Measurements from ENCODE around the gene MYO16.
"Not testable (repeated sequence)": the region's sequence is repeated elsewhere in the genome, so short reads cannot be mapped to it uniquely, and the experiment has no call there.

Gene MYO16

DNA sequence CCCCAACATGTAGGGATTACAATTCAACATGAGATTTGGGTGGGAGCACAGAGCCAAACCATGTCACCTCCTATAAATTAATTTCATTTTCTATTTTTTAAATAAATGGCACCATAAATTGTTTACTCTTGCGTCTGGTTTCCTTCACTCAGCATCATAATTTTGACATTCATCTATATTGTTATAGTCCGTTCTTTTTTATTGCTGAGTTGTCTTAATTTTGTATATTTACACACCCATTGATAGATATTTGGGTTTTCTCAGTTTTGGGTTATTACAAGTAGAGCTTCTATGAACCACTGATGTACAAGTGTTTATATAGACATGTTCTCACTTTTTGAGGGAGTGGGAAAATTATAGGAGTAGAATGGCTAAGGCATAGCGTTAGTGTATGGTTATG is 445.4 kb downstream of the MYO16 start:
- H3K4me1 Mint-ChIP-seq, result no peaks in the 10 kb centered on the region
- H3K4me3 Mint-ChIP-seq, result no peak overlapping the region
- H3K27me3 Mint-ChIP-seq, result peaks cover 3% of the 10 kb centered on the region
- no peaks in the 10 kb centered on the region for H3K36me3 Mint-ChIP-seq
- ATAC-seq (ENCODE audit: low read depth), result no peak
- H3K9me3 Mint-ChIP-seq, result no peaks in the 10 kb centered on the region
- DNase-seq (ENCODE audit: low spot score in 2 of 2), result no peak
- no peak overlapping the region for H3K27ac Mint-ChIP-seq

DNA sequence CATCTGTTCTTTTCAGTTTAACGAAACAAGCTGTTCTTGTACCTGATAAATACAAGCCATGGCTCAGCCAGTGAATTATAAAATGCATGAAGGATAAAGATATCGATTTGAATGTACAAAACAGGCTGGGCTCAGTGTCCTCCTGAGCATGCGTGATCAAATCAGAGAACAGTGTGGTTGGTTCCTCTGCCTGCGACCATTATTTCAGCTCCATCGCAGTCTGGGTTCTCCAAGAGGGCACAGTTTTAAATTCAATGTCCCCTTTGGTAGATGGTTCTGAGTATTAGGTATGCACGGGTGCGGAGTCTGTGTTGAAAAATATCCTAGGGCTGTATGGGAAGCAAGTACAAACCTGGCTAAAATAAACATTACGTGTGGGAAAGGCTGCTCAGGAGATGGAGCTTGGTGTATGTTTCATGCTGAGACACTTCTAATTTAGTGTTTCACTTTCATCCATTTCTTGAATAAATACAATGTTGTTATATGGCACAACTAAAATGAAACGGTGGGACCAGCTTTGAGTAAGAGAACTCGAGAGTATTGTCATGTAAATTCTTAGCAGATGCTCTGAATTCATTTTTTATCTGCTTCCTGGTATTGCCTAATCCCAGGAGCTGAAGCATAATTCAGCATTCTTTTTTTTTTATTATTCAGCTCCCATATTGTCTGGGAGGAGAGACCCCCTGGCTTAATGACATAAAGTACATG is 458.7 kb downstream of the MYO16 start:
- H3K27me3 Mint-ChIP-seq, result peaks cover 4% of the 10 kb centered on the region
- no peaks in the 10 kb centered on the region for H3K4me1 Mint-ChIP-seq
- peaks cover 6% of the 10 kb centered on the region for H3K9me3 Mint-ChIP-seq
- H3K36me3 Mint-ChIP-seq, result no peaks in the 10 kb centered on the region
- DNase-seq (ENCODE audit: low spot score in 2 of 2) (no peak), ATAC-seq (ENCODE audit: low read depth) (no peak)
- no peak overlapping the region for H3K4me3 Mint-ChIP-seq
- no peak overlapping the region for H3K27ac Mint-ChIP-seq

DNA sequence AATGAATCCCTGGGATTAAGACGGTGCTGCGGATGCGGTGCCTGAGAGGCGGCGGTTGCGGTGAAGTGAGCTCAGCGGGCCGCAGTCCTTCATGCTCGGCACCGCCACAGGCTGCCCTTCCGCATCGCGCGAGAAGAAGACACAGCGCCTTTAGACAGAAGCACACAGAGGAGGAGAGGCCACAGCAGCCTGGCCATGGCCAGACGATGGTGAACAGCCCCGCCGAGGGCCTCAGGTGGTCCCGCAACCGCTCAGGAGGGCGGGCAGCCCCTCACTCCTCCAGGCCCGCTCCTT is 459.2 kb downstream of the MYO16 start:
- Mint-ChIP-seq H3K27ac (no peak overlapping the region), H3K36me3 (no peaks in the 10 kb centered on the region), H3K27me3 (peaks cover 3% of the 10 kb centered on the region), H3K4me3 (no peak overlapping the region), H3K4me1 (no peaks in the 10 kb centered on the region), H3K9me3 (peaks cover 6% of the 10 kb centered on the region)
- no peak for ATAC-seq (ENCODE audit: low read depth)
- DNase-seq (ENCODE audit: low spot score in 2 of 2), result no peak

DNA sequence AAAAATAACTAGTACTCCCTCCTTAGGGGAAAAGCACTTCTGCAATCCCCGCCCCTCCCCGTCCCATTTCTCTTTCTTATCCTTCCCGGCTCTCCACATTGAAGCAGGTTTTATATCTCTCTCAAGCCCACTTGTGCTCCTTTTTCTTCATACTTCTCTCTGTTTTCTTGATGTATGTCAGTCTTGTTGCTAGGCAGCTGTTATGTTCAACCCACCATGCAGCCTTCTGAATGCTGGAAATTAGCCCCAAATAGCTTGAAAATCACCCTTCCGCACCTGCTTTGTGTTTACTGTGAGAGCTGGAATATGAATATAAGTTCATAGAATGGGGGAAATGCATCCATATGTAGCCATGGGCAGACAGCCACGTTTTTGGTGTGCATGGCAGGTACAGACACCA is 461.4 kb downstream of the MYO16 start:
- Mint-ChIP-seq H3K27ac (no peak overlapping the region), H3K27me3 (peaks cover 4% of the 10 kb centered on the region), H3K4me1 (no peaks in the 10 kb centered on the region), H3K9me3 (peaks cover 6% of the 10 kb centered on the region), H3K36me3 (no peaks in the 10 kb centered on the region), H3K4me3 (no peak overlapping the region)
- no peak for ATAC-seq (ENCODE audit: low read depth)
- no peak for DNase-seq (ENCODE audit: low spot score in 2 of 2)

DNA sequence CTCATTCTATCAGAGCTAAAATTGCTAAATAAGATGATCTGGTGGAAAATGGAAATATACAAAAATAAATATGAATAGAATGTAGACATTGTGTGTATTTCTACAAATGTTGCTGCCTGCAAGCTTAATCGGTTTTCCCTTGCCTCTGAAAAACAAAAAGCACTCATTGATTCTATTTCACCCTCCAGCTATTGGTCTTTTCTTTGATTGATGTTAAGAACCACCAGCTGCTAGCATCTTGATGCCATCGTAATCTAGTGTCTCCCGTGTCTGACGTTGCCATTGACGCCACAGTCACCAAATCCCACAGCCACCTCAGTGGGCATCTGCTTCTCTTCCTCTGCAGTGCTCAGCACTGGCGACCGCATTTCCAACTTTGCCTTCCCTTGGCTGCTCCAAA is 461.8 kb downstream of the MYO16 start:
- Mint-ChIP-seq H3K4me3 (no peak overlapping the region), H3K27ac (no peak overlapping the region), H3K27me3 (peaks cover 5% of the 10 kb centered on the region), H3K36me3 (no peaks in the 10 kb centered on the region), H3K4me1 (no peaks in the 10 kb centered on the region), H3K9me3 (peaks cover 6% of the 10 kb centered on the region)
- no peak for DNase-seq (ENCODE audit: low spot score in 2 of 2)
- ATAC-seq (ENCODE audit: low read depth), result no peak

DNA sequence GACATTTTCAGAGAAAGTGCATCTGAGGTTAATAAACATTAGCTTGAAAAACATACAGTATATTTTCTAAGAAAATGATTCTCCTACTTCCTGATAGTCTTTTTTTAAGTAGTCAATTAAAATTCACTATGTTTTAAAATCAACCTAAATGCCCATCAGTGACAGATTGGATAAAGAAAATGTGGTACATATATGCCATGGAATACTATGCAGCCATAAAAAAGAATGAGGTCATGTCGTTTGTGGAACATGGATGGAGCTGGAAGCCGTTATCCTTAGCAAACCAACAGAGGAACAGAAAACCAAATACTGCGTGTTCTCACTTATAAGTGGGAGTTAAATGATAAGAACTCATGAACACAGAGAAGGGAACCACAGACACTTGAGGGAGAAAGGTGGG is 462.8 kb downstream of the MYO16 start:
- H3K27ac Mint-ChIP-seq; H3K36me3 Mint-ChIP-seq; H3K27me3 Mint-ChIP-seq; H3K4me1 Mint-ChIP-seq; ATAC-seq (ENCODE audit: low read depth); DNase-seq (ENCODE audit: low spot score in 2 of 2); H3K4me3 Mint-ChIP-seq; H3K9me3 Mint-ChIP-seq: not testable (repeated sequence)

DNA sequence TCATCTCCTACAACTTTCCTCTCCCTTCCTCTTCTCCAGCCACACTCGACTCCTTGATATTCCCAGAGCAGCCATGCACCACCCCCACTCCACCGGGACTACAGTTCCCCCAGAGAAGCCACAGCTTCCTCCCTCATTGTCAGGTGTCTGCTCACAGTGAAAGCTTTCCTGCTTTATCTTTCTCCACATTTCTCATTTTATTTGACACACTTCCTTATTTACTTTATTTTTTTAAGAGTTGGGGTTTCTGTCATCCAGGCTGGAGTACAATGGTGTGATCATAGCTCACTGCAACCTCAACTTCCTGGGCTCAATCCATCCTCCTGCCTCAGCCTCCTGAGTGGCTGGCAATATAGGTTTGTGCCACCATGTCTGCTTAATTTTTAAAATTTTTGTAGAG is 464.6 kb downstream of the MYO16 start:
- no peak for DNase-seq (ENCODE audit: low spot score in 2 of 2)
- H3K27me3 Mint-ChIP-seq, result peaks cover 6% of the 10 kb centered on the region
- no peak for ATAC-seq (ENCODE audit: low read depth)
- no peaks in the 10 kb centered on the region for H3K4me1 Mint-ChIP-seq
- H3K36me3 Mint-ChIP-seq, result no peaks in the 10 kb centered on the region
- H3K9me3 Mint-ChIP-seq, result peaks cover 6% of the 10 kb centered on the region
- no peak overlapping the region for H3K27ac Mint-ChIP-seq
- no peak overlapping the region for H3K4me3 Mint-ChIP-seq

DNA sequence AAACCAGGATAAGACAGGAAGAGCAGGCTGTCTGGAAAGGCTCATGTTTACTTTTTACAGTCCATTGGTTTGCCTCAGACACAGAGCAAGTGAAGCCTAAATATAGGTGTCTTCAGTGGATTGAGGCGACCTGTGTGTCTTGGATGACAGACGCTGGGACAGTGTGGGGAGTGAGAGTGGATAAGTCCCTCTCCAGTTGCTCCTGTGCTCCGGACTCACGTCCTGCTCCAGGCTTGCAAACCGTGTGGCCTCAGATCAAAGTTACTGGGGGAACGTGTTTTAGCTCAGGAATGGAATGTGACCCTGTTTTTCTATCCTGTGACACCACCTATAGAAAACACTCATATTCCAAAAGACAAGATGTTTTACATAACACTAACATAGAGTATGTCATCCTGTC is 465.7 kb downstream of the MYO16 start:
- Mint-ChIP-seq H3K27ac (no peak overlapping the region), H3K9me3 (peaks cover 6% of the 10 kb centered on the region), H3K4me3 (no peak overlapping the region), H3K4me1 (no peaks in the 10 kb centered on the region), H3K27me3 (peaks cover 6% of the 10 kb centered on the region), H3K36me3 (no peaks in the 10 kb centered on the region)
- DNase-seq (ENCODE audit: low spot score in 2 of 2), result no peak
- no peak for ATAC-seq (ENCODE audit: low read depth)

DNA sequence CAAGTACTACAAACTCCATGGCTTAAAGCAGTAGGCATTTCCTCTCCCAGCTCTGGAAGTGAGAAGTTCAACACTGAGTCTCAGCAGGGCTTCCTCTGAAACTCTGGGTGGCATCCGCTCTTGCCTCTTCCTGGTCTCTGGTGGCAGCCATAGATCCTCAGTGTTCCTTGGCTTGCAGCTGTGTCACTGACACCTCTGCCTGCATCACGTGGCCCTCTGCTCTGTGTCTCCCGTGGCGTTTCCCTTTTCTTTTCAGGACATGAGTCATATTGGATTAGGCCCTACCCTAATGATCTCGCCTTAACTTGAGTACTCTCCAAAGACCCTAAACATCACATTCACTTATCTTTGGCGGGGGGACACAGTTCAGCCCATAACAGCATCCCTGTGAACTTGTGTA is 466.7 kb downstream of the MYO16 start:
- Mint-ChIP-seq H3K4me3 (no peak overlapping the region), H3K27ac (no peak overlapping the region), H3K4me1 (no peaks in the 10 kb centered on the region), H3K27me3 (peaks cover 4% of the 10 kb centered on the region), H3K9me3 (peaks cover 6% of the 10 kb centered on the region), H3K36me3 (no peaks in the 10 kb centered on the region)
- no peak for ATAC-seq (ENCODE audit: low read depth)
- DNase-seq (ENCODE audit: low spot score in 2 of 2), result no peak

DNA sequence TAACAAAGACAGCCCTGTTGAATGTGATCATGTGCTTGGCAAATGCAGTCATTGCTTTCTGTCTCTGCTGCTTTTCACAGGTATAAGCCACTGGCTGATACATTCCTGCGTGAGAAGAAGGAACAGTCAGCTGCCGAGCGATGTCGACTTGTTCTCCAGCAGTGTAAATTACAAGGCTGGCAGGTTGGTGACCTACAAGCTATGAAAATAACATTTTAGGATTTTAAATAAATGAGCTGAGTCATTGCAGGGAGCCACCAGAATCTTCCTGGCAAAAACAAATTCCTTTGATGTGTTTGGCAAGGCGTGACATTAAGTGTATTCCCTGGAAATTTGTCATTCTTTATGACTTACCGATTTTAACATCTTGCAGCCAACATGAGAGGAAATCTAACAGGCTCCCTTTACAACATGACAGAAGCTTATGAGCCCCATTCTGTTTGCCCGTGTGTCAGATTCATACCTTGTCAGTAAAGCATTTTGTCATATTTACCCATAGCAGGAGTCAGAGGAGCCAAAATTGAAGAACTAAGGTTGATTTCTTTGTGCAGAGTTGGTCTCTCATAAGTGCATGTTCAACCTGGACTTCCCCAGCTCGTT is 471.4 kb downstream of the MYO16 start:
- no peaks in the 10 kb centered on the region for H3K36me3 Mint-ChIP-seq
- no peaks in the 10 kb centered on the region for H3K4me1 Mint-ChIP-seq
- H3K4me3 Mint-ChIP-seq, result no peak overlapping the region
- H3K9me3 Mint-ChIP-seq, result no peaks in the 10 kb centered on the region
- no peak overlapping the region for H3K27ac Mint-ChIP-seq
- DNase-seq (ENCODE audit: low spot score in 2 of 2) (no peak), ATAC-seq (ENCODE audit: low read depth) (no peak)
- peaks cover 4% of the 10 kb centered on the region for H3K27me3 Mint-ChIP-seq

DNA sequence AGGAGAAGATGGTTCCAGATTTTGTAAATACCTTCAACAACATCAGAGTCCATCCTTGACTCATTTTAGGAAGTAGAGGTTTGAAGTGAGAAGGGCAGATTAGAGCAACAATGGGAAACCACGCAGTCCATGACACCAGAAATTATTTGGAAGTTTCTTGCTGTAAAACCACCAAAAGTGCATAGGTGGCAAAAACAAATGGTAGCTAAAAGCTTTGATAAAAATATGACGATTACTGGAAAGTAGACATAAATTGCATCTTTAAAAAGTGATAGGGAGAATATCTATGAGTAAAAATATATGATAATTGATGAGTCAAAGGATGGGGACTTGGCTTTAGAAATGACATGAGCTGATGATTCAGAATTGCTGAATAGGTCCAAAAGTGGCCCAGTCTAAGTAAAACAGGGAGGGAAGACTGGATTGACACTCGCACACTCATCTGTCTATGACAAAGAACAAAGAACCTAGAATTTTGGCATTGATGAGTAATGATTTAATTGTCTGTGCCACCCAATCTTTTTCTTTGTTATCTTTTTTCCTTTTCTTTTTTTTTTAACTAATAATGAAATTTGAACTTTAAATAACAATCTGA is 472.2 kb downstream of the MYO16 start:
- DNase-seq (ENCODE audit: low spot score in 2 of 2), result no peak
- H3K4me3 Mint-ChIP-seq, result no peak overlapping the region
- no peak for ATAC-seq (ENCODE audit: low read depth)

DNA sequence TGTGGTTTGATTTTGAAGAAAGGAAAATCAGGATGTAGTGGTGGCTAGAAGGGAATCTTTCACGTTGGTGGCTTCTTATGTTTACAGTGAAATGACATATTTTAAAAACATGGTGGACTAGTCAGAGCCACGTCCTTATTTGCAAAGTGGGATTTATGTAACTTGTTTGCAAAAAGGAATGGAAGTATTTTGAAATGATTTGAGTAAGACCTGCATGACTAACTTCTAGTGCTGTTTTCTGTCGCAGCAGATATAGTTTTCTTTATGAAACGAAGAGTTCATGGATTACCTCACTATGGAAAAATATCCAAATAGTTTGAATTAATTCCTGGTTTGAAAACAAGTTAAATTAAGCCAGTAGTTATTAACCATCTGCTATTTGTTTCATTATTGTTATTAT is 476.5 kb downstream of the MYO16 start:
- Mint-ChIP-seq H3K9me3 (no peaks in the 10 kb centered on the region), H3K36me3 (no peaks in the 10 kb centered on the region), H3K27ac (no peak overlapping the region), H3K4me1 (no peaks in the 10 kb centered on the region), H3K4me3 (no peak overlapping the region), H3K27me3 (peaks cover 20% of the 10 kb centered on the region)
- ATAC-seq (ENCODE audit: low read depth) (no peak), DNase-seq (ENCODE audit: low spot score in 2 of 2) (no peak)

More for the DNA sequence above, 472.2 kb downstream of the MYO16 start:
- H3K27me3 Mint-ChIP-seq, result peaks cover 5% of the 10 kb centered on the region
- no peaks in the 10 kb centered on the region for H3K36me3 Mint-ChIP-seq
- H3K9me3 Mint-ChIP-seq, result no peaks in the 10 kb centered on the region
- H3K27ac Mint-ChIP-seq, result no peak overlapping the region
- H3K4me1 Mint-ChIP-seq, result no peaks in the 10 kb centered on the region

DNA sequence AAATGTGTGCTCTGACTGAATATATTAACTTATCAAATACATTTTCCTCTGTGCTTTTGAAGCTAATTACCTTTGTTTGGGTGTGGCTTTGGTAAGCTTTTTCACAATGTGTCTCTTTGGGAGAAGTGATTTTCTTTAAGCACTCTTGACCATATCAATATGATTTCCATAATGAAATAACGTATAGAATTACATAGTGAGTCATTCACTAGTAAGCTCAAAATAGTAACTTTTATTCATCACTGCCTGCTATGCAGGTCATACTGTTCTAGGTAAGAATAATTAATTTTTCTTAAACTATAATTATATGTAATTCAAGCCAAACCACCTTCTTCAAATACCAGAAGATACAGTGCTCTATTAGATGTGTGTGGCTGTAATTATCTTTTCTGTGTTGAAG is 480.7 kb downstream of the MYO16 start:
- Mint-ChIP-seq H3K36me3 (no peaks in the 10 kb centered on the region), H3K9me3 (no peaks in the 10 kb centered on the region), H3K4me1 (peaks cover 4% of the 10 kb centered on the region), H3K27me3 (peaks cover 21% of the 10 kb centered on the region), H3K4me3 (no peak overlapping the region), H3K27ac (no peak overlapping the region)
- ATAC-seq (ENCODE audit: low read depth) (no peak), DNase-seq (ENCODE audit: low spot score in 2 of 2) (no peak)

DNA sequence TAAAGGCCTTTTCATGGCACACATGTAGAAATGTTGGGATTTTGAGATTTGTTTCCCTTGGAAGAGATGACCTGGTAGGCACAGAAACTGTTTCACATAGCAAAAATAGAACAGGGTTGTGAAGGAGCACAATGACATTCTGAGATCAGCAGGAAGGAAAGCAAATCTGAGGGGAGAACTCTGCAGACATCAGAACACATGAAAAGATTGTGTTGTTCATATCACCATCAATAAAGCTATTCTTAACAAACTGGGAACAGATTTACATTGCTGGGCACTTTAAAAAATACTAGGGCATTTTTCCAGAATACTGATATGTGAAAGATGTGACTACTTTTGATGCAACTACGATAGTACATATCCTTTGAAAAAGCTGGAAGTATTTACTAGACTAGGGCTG is 481.7 kb downstream of the MYO16 start:
- Mint-ChIP-seq H3K4me1 (peaks cover 4% of the 10 kb centered on the region), H3K27me3 (peaks cover 21% of the 10 kb centered on the region), H3K4me3 (no peak overlapping the region), H3K27ac (no peak overlapping the region), H3K36me3 (no peaks in the 10 kb centered on the region), H3K9me3 (no peaks in the 10 kb centered on the region)
- DNase-seq (ENCODE audit: low spot score in 2 of 2), result no peak
- no peak for ATAC-seq (ENCODE audit: low read depth)

DNA sequence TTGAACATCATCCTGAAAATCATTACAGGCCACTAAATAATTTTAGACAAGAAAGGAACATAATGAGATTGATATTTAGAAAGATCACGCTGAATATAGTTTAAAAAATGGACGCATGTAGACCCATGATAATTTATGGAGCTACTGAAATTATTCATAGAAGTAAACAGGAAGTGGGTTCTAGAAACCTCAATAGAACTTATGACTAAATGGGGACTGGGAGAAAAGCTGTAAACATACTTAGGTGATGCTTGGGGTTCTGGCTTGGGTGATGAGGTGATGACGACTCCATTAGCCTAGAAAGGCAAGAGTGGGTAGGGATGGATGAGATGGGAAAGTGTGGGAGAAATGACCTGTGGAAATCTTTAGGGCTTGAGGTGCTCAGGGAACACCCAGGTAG is 484.0 kb downstream of the MYO16 start:
- peaks cover 12% of the 10 kb centered on the region for H3K27me3 Mint-ChIP-seq
- peaks cover 1% of the 10 kb centered on the region for H3K9me3 Mint-ChIP-seq
- DNase-seq (ENCODE audit: low spot score in 2 of 2) (no peak), ATAC-seq (ENCODE audit: low read depth) (no peak)
- peaks cover 4% of the 10 kb centered on the region for H3K4me1 Mint-ChIP-seq
- H3K4me3 Mint-ChIP-seq, result no peak overlapping the region
- H3K27ac Mint-ChIP-seq, result no peak overlapping the region
- no peaks in the 10 kb centered on the region for H3K36me3 Mint-ChIP-seq
